Hematopoietic multipotent progenitor cell treated with erythropoietin and hydrocortisone succinate and interleukin-3 and kit ligand, for 4 days (in vitro differentiated cells): ENCODE results near the gene FRMD4A.
"Not testable (repeated sequence)": the region's sequence is repeated elsewhere in the genome, so short reads cannot be mapped to it uniquely, and the experiment has no call there.

Experiments
- DNase-seq: peaks from one replicate; pipeline ENCODE4 v3.0.0-alpha.2; 2015

Gene FRMD4A

DNA sequence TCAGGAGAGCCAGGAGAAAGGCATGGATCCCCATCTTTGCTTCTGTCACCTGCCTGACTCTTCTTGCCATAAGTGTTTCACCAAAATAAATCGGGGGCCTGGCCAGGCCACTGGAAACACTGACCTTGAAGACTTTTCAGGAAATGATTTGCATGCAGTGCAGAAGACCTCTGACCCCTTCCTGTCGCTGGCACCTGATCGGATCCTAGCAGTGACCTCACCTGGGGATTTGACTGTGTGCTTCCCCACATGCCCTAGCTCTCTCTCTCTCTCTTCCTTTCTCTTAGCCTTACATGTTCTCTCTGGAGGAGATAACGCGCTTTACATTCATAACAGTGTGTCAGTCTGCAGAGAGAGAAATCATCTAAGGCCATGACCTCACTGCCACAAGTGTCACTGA is 500.9 kb downstream of the FRMD4A start:
- no peak for DNase-seq

DNA sequence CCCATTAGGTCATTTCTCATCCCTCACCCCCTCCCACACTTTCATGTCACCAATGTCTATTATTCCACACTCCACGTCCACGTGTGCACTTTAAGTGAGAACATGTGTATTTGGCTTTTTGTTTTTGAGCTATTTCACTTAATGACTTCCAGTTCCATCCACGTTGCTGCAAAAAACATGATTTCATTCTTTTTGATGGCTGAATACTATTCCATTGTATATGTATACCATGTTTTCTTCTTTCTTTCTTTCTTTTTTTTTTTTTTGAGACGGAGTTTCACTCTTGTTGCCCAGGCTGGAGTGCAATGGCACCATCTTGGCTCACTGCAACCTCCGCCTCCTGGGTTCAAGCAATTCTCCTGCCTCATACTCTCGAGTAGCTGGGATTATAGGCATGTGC is 502.4 kb downstream of the FRMD4A start:
- not testable (repeated sequence) for DNase-seq

DNA sequence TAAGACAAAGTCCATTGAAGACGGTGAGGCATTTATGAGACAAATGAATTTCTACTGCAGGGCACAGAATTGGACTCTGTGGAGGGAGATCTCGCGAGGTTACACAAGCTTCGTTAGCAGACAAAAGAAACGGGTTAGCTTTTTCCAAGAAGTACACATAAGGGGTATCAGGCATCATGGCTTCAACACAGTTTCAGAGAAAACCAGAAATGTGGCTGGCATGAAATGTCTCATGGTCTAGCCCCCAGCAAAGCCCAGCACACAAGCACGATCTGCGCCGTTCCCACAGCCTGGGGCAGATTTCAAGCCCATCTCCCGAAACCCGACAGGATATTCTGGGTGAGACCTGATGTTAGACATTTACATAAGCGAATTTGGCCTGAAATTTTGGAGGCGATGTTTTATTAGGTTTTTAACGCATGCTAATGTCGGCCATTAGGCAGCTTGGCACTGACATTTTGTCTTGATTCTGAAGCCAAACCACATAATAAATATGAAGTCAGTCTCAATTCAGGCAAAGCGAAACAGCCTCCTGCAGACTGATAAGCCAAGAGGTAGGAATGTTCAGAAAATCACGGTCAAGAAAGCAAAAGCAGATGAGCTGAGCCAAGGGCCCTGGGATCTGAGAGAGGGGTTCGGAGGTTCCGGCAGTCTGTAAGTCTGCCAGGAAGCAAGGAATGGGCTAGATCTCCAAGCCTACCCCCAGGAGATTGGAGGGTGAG is 503.5 kb downstream of the FRMD4A start:
- no peak for DNase-seq

DNA sequence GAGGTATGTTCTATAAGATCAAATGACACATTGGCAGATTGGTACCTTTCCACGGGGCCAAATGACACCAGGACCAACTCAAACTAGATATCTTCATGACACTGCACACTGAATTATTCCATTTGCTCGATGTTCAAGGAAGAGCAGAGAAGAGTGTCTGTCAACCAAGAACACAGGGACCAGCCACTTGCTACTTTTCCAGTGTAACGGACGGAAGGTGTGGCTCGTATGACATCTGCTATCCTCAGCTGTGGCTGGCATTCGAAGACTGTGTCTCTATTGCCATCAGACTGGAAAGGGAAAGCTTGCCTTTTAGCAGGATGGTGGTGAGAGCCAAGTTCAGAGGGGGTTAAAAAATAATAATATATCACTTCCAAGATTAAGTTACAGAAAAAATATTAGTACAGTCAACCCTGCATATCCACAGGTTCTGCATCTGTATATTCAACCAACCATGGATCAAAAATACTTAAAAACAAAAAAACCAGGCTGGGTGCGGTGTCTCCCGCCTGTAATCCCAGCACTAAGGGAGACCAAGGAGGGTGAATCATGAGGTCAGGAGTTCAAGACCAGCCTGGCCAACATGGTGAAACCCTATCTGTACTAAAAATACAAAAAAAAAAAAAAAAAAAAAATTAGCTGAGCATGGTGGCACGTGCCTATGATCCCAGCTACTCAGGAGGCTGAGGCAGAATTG is 506.9 kb downstream of the FRMD4A start:
- DNase-seq = no peak

DNA sequence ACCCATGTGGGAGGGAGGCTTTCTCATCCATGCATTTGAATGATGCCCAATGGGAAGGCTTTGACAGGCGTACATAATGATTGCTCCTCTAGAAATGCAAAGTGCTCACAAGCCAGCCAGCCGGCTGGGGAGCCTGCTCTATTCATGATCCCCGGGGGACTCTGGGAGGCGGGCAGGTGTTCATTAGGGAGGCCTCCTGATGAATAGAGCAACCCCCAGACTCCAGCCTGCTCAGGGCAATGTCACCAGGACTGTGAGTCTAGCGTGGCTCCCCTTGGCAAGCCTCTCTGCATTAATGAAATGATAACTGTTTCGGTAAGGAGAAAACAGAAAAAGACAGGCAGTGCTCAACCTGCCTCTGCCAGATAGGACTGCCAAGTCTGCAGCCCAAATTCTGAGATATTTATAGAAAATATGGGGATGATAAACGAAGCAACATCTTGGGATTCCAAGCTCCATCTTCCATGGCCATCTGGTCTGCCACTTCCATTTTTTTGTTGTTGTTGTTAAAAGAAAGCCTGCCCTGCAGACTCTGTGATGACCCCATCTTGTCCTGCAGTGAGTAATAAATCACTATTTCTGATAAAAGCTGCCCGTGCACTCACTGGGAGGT is 507.5 kb downstream of the FRMD4A start:
- DNase-seq = no peak

DNA sequence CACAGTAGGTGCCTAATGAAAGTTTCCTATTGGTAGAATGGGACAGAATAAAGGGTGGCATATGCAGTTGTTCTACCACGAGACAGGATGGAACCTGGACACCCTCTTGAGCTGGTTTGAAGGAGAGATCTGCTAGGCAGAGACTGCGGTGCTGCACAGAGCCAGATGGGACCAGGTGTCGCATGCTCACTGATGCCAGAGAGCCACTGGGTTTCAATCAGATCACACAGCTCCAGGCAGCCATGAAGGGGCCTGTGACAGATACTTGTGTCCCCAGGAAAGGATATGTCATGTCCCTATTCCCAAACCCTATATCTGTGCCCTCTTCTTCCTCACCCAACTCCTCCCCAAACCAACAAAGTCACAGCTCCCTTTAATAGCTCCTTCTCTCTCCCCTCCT is 508.2 kb downstream of the FRMD4A start:
- DNase-seq = no peak

DNA sequence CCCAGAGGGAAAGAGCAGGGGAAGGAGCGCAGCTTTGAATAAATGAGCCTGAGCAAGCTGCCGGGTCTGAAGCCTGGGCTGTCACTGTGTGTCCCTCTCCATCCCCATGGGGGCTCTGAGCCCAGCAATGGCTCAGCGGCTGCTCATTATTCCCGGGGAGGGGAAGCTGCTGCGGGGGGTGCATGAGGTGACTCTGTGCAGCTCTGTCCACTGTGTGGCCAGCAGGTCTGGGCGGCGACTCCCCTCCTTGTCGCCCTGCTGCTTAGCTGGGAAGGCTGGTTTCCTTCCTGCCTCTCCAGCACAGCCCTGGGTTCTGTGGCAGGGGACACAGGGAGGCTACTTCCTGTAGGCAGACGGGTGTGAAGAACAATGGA is 509.8 kb downstream of the FRMD4A start:
- no peak for DNase-seq

DNA sequence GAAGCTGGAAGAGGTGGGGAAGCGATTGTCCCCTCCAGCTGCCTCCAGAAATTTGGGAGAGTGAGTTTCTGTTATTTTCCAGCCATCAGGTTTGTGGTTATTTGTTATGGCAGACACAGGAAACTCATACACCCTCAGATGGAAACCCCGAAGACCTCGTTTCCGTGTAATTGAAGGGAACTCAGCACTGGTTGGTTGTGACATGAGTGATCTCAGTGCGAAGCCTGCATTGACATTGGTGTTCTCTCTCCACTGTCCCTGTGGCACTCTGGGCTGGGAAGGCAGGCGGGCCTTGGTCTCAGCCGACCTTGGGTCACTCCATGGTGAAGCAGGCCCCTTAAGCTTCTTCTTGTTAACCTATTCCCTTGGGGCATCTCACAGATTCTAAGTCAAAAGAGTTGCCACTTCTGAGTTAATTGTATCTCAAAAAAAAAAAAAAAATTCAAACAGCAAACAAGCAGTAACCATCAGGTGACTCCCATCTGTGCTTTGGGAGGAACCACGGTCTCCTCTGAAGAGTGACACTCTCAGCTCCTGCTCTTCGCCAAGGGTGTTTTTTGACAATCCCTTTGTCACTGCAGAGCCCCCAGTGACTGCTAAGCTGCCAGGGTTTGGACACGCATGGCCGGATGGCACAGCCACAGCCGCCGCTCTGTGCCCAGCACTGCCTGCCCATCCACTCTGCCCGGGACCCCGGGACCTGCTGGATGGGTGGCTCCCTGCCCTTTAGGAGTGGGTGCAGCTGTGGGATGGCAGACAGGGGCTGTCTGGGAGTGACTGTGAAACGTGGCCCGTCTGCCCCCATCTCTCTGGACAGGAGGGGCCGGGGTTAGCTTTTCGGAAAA is 510.4 kb downstream of the FRMD4A start:
- DNase-seq = no peak

DNA sequence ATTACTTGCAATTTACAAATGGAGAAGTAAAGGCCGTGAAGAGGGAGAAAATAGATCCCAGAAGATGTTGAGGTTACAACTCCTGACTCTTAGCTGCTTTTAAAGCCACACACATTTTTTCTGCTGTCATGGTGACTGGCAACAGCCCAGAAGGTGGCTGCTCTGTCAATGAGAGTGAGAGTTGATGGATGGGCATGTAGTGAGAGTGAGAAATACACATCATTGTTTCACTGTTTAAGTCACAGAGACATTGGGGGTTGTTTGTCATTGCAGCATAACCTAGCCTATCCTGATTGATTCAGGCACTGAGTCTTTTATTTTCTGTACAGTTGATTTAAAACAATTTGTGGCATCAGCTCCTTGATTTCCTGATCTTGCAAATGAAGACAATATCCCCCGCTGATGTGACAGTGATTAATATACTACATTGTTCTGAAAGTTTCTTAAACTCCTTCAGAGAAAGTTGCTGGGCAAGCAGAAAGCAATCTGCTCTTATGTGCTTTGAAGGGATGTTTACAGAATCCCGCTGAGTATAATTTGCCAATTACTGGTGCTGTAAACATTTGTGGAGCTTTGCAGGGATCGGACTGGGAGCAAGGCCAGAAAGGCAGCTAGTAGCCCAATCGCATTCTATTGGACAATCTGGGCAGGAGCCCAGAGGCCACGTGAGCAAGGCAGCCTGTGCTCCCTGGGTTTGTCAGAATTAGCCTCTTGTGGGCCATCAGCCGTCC is 514.4 kb downstream of the FRMD4A start:
- DNase-seq = no peak

DNA sequence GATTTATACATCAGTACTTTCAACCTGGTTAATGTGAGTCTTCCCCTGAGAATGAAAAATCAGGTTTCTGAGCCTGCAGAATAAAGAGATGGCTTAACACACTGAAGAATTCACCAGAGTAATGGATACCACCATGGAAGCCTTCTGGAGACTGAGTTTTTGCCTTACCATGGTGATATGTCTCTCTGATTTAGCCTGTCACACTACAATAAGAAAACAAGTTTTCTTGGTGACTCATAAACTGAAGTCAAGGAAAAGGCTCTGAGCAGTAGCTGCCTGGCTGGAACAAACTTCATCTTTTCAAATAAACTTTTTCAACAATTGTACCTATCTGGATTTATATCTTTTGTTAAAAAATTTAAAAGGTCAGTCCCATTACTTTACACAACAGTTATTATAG is 515.0 kb downstream of the FRMD4A start:
- no peak for DNase-seq

DNA sequence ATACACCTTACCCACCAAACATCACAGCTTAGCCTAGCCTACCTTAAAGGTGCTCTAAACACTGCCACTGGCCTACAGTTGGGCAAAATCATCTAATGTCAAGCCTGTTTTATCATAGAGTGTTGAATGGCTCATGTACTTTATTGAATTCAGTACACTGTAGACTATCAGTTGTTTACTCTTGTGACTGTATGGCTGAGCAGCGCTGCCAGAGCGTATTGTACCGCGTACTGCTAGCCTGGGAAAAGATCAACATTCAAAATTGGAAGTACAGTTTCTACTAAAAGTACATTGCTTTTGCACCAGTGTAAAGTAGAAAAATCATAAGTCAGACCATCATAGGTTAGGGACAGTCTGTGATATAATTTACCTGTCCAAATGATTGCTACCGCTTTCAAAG is 517.2 kb downstream of the FRMD4A start:
- DNase-seq = no peak

DNA sequence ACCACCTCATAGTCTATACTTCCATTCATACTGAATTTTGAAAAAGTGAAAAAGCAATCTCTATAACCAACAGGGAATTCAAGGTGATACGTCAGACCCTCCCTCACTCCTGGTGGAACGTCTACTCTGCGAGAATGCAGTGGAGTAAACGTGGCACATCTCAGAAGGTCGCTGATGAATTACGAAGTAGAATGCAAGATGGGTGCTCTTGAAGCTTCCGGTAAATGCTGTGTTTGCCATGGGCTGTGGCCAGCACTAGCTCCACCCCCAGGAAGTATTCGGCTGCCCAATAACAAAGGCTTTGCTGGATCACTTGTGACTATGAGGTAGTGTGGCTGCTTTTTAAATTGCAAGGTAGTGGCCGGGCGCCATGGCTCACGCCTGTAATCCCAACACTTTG is 517.9 kb downstream of the FRMD4A start:
- DNase-seq = no peak

DNA sequence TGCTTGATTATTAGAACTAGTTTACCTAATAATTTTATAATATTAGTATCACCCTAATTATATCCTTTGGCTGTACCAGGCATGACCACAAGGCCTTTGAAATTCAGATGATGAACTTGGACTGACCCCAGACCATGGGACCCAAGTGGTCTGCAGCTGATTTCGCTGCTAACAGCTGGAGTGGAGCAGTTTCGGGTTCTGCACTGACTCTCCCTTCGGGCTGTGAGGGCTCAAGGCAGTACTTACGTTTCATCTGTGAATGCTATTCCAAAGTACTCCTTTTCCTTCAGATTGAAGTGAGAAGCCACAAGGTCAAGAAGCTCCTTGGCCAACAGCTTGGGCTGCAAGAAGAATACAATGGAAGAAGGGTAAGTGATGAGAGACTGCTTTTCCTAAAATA is 520.2 kb downstream of the FRMD4A start:
- no peak for DNase-seq

DNA sequence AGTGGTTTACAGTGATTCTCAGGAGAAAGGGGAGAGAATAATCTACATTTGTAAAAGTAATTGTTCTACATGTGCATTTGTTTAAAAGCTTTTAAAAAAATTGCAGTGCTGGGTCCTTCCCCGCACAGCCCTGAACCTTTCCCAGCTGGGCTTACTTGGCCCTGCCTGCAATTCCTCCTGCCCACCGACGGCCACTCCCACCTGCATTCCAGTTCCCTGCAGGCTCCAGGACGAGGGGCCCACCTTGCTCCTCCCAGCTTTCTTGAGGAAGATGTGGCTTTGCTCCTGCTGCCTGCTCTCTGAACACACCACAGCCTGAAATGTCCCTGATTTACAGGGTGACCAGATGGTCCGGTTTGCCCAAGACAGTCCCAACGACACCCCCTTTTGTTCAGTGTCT is 521.3 kb downstream of the FRMD4A start:
- DNase-seq = no peak

DNA sequence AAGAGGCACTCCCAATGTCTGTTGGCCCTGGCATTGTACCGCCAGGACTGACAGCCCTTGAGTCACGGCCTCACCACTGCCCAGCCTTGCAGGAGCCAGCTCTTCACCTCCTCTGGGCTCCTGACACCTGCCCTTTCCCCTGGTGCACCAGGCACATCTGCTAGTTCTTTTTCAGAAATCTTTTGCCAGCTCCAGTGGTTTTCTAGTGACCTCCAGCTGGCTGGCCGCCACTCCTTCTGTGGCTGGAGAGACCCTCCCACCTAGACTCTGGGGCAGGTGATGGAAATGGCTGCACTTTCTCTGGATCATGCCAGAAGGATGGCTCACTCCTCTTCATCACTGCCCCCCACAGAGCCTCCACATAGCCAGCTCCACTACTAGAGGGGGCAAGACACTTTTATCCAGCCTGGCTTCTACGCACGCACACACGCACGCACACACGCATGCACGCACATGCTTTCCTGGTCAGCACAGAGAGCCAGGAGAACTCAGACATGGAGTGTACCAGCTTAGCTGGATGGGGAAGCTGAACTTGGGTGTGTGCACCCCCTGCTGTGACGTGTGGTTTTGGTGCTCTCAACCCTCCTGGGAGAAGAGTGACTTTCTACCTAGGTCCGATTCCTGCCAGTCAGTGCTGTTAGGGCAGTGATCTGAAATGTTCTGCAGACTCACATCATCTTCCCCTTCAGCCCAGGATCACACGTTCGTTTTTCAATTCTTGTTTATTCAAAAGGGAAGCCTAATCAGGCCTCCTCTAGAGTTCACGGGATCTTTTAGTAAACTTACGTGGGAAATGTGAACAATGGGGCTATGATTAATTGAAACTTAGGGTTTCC is 522.0 kb downstream of the FRMD4A start:
- DNase-seq = no peak

DNA sequence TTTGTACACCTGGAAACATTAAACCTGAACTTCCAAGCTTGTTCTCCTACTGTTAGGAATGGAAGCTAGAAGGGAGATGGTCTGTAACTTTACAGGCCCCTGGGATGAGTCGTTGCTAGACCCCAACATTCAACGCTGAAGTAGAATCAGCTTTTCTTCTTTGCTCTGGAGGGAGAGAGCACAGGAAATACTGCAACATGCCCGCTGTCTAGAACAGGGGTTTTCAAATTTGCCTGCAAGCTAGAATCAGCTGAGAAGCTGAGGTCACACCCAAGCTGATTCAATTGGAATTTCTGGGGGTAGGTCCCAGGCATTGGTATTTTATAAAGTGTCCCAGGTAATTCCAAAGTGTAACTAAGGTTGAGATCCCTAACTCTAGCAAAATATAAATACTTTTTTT is 524.3 kb downstream of the FRMD4A start:
- no peak for DNase-seq

DNA sequence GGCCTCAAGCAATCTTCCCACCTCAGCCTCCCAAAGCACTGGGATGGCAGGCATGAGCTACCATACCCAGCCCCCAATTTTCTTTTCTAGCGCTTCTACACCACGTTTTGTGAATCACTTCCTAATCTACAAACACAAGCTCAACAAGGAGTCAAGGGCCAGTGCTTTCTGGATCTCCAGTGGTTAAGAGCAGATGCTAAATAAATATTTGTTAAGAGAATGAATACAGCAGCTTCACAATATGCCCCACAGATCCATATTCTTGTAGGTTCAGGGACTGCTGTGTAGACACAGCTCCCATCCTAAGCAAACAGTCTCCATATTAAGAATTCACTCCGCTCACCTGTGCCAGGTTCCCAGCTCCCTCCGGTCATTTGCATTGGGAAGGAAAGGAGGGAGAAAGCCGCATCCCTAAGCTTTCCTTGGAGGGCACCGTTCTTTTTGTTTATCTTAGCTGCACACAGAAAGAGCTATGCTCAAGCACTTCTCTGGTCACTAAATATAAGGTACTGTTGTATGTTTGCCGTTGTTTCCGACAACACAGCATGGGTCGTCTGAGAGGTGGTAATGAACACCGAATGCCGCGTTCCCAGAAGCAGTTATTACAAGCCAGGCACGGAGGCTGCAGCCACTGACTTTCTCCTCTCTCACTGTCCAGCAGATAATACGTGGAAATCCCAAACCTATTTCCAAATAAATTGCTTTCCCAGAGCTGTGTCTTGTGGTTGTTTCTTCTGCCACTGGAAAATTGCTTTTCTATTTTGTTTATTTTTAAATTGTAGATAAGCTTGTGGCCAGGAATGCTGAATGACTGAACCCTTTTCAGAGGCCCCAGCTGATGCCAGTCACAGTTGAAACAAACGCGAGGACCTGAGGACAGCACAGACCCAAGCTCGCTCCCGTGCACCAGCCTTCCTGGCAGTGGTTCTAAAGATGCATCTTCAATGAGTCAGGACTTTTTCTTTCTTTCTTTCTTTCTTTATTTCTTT is 526.9 kb downstream of the FRMD4A start:
- no peak for DNase-seq

DNA sequence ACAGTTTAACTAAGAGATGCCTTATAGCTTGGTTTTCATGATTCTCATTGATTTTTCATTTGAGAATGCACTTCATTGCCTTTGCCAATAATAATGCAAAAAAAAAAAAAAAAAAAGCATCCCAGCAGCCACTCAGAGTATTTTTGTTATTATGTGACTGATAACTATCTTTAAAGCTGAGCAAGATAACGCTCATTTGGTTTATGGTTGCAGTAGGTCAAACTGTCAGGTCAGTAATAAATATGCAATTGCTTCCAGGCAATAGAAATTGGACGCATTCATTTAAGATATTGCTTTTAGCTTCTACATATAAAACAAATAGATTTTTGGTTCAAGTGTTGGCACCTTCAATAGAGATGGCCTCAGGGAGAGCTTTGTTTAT is 528.8 kb downstream of the FRMD4A start:
- DNase-seq = no peak

DNA sequence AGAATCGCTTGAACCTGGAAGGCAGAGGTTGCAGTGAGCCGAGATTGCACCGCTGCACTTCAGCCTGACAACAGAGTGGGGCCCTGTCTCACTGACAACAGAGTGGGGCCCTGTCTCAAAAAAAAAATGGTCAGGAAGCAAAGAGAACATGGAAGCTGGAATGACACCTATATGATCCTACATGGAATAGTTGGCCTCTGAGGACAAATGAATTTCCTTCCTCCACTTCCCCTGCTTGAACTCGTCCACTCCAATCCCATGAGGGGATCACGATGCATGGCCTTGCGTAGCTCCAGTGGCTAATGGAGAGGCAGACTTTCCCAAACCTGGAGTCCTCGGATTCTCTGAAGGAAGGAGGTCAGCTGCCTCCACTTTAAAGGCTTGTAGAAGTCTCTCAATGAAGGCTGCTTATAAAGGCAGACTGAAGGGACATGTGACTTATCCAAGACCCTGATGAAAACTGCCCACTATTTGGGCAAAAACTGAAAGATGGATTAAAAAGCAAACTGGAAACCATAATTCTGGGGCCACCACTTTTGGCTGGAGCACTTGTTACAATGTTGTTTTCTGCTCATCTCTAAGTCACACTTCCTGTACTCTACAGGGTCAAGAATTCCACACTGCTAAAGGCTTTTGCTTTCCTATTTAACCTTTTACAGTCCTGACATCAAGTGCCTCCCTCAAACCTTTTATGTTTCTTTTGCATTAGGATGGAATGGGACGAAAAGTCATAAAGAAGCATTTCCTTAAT is 529.4 kb downstream of the FRMD4A start:
- DNase-seq = no peak

DNA sequence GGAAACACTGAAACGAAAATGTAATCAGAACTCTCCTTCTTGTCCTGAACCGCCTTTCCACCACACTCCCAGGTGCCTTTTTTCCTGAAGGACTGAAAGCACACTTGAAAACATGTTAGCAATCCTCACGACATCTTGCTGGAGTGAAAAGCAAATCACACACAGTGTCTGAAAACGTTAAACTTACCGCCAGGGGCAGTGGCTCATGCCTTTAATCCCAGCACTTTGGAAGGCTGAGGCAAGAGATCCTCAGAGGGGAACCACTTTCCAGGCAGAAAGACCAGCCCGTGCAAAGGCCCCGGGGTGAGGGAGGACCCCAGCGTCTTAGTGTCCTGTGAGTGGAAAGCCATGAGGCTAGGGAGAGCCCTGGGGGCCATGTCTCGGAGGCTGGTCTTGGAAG is 533.6 kb downstream of the FRMD4A start:
- no peak for DNase-seq
